Measurements from ENCODE around the gene RARG. TPM values are rescaled to one million over a fixed set of nuclear protein-coding genes. Genes with fewer than 3 reads are reported as not detected.
A peak's percentile ranks its signal among the peaks of the same experiment; 100 is the strongest.
"Not testable (repeated sequence)": the region's sequence is repeated elsewhere in the genome, so short reads cannot be mapped to it uniquely, and the experiment has no call there.

The RARG gene
- total RNA-seq, 2 donors from 2014 or later: 9.2 to 11.7 TPM

DNA sequence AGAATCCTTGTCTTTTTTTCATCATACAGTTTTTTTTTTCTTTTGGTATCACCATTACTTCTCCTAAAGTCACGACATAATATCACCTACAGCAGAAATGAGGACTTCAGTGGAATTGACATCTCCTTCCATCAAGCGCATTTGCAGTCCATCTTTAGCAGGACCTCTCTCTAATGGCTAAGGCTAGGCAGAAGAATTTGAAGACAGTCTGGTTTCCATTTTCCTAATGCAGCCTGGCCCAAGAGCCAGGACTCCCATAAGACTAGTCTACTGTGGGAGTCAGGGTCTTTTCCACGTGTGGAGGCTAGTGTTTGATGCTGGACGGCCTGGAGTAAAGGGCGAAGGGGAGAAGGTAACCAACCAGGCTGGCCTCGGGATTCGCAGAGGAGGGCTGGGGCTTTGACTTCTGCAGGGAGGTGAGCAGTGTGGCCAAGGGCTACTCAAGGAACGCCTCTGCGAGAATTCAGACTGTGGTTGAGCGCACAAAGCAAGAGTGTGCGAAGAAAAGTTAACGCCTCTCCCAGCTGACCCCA, 52.3 kb downstream of the RARG start:
- WGBS, 2 donors: 15% methylated on average over 12 of the region's 12 CpGs
- ATAC-seq: peak; percentile 17

DNA sequence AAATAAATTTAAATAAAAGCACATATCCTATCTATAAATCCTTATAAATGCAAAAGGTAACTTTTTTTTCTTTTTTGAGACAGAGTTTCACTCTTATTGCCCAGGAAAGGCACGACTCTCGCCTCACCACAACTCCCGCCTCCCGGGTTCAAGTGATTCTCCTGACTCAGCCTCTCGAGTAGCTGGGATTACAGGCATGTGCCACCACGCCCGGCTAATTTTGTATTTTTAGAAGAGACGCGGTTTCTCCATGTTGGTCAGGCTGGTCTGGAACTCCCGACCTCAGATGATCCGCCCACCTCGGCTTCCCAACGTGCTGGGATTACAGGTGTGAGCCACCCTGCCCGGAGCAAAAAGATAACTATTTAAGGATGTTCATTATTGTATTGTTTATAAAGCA, 53.2 kb downstream of the RARG start:
- H3K4me1 ChIP-seq: peaks cover 40% of the 10 kb centered on the region
- H3K27ac ChIP-seq; DNase-seq; H3K9me3 ChIP-seq; ATAC-seq; H3K27me3 ChIP-seq; intact Hi-C loops (cut with DNase I); H3K36me3 ChIP-seq (replicated peaks in 1 of 2; ENCODE audit: insufficient read depth in 1 of 2, low read depth in 2 of 2); H3K4me3 ChIP-seq: not testable (repeated sequence)
- 93 to 97% methylated on average over 14 of the region's 14 CpGs for WGBS, 2 donors

More for the DNA sequence above, 52.3 kb downstream of the RARG start:
- no peaks in the 10 kb centered on the region for H3K27me3 ChIP-seq
- TF ChIP-seq POLR2A (IDR thresholded peaks at IDR 0.05): no peak
- TF ChIP-seq, protein P1, sequence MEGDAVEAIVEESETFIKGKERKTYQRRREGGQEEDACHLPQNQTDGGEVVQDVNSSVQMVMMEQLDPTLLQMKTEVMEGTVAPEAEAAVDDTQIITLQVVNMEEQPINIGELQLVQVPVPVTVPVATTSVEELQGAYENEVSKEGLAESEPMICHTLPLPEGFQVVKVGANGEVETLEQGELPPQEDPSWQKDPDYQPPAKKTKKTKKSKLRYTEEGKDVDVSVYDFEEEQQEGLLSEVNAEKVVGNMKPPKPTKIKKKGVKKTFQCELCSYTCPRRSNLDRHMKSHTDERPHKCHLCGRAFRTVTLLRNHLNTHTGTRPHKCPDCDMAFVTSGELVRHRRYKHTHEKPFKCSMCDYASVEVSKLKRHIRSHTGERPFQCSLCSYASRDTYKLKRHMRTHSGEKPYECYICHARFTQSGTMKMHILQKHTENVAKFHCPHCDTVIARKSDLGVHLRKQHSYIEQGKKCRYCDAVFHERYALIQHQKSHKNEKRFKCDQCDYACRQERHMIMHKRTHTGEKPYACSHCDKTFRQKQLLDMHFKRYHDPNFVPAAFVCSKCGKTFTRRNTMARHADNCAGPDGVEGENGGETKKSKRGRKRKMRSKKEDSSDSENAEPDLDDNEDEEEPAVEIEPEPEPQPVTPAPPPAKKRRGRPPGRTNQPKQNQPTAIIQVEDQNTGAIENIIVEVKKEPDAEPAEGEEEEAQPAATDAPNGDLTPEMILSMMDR (IDR thresholded peaks at IDR 0.05): no peak
- H3K4me1 ChIP-seq: peaks cover 47% of the 10 kb centered on the region
- H3K36me3 ChIP-seq (replicated peaks in 1 of 2; ENCODE audit: insufficient read depth in 1 of 2, low read depth in 2 of 2): peaks cover 0 to 10% of the 10 kb centered on the region in 2 donors
- peak in 2 of 4 donors; percentile 31 to 46 for DNase-seq
- no peaks in the 10 kb centered on the region for H3K9me3 ChIP-seq
- intact Hi-C loops (cut with DNase I): no loop called here
- peak overlapping the region; percentile 91 to 98 (median 96) for H3K27ac ChIP-seq
- peak overlapping the region; percentile 21 to 82 for H3K4me3 ChIP-seq

DNA sequence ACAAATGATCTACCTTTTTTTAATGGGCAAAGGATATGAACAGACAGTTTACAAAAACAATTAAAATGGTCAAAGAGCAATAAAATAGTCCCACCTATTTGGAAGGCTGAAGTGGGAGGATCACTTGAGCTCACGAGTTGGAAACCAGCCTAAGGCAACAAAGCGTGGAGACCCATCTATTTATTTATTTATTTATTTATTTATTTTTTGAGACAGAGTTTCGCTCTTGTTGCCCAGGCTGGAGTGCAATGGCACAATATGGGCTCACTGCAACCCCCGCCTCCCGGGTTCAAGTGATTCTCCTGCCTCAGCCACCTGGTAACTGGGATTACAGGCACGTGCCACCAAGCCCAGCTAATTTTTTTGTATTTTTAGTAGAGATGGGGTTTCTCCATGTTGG, 54.6 kb downstream of the RARG start:
- ATAC-seq; H3K27me3 ChIP-seq; H3K9me3 ChIP-seq; DNase-seq; H3K4me3 ChIP-seq; H3K36me3 ChIP-seq (replicated peaks in 1 of 2; ENCODE audit: insufficient read depth in 1 of 2, low read depth in 2 of 2); H3K27ac ChIP-seq; intact Hi-C loops (cut with DNase I): not testable (repeated sequence)
- H3K4me1 ChIP-seq: peaks cover 26% of the 10 kb centered on the region
- 96 to 97% methylated on average over 6 of the region's 6 CpGs for WGBS, 2 donors

DNA sequence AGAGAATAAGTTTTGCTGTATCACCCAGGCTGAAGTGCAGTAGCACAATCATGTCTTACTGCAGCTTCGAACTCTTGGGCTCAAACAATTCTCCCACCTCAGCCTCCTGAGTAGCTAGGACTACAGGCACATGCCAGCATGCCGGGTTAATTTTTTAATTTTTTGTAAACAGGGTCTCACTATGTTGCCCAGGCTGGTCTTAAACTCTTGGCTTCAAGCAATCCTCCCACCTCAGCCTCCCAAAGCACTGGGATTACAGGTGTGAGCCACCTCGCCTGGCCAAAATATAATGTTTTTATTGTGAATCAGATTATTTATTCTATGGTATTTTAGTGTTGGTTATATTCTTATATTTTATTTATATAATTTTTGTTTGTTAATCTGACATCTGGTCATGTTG, 55.3 kb downstream of the RARG start:
- Histone ChIP-seq H3K36me3 (replicated peaks in 1 of 2; ENCODE audit: insufficient read depth in 1 of 2, low read depth in 2 of 2) (no peaks in the 10 kb centered on the region), H3K9me3 (no peaks in the 10 kb centered on the region), H3K4me3 (no peak overlapping the region), H3K27me3 (no peaks in the 10 kb centered on the region), H3K27ac (no peak overlapping the region), H3K4me1 (peaks cover 19% of the 10 kb centered on the region)
- ATAC-seq (no peak), DNase-seq (no peak)
- WGBS, 2 donors: 89 to 95% methylated on average over 3 of the region's 3 CpGs
- intact Hi-C loops (cut with DNase I): no loop called here
- TF ChIP-seq, protein P1 (IDR thresholded peaks at IDR 0.05): no peak
- TF ChIP-seq POLR2A (IDR thresholded peaks at IDR 0.05): no peak

DNA sequence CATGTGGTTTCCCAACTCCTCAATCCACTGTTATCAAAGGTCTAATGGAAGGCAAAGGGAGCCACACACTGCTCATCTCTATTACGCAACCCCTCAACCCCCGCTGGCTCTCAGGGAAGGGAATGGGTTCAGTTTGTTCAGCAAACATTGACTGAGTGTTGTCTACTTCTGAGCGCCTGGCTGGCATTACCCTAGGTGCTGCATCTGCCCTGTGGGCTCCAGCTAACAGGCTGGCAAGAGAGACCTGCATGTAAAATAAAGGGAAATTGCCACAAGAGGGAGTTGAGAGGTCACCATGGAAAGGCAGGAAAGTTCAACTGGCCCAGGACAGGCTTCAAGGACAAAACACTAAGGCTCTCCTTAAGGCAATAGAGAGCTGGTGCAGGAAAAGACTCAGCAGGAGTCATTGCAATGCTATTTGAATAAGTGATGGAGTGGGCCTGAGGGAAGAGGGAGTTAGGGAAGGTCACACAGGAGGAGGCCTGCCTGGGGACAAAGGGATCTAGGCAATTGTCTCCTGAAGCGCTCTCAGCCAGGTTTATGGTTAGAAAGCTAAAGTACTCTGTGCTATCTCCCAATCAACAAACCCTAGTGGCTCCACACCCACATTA, 57.0 kb downstream of the RARG start:
- intact Hi-C loops (cut with DNase I): no loop called here
- no peaks in the 10 kb centered on the region for H3K9me3 ChIP-seq
- H3K4me1 ChIP-seq: peaks cover 12% of the 10 kb centered on the region
- no peaks in the 10 kb centered on the region for H3K27me3 ChIP-seq
- peaks cover 0 to under 1% of the 10 kb centered on the region in 2 donors for H3K36me3 ChIP-seq (replicated peaks in 1 of 2; ENCODE audit: insufficient read depth in 1 of 2, low read depth in 2 of 2)
- H3K27ac ChIP-seq: peak overlapping the region in 1 of 4 donors; percentile 12
- DNase-seq (peak in 3 of 4 donors; percentile 37 to 51 (median 43)), ATAC-seq (peak; percentile 36)
- TF ChIP-seq, protein P1 (IDR thresholded peaks at IDR 0.05): peak in 4 of 7 experiments; percentile 31 to 55 (median 42)
- no peak for TF ChIP-seq POLR2A (IDR thresholded peaks at IDR 0.05)
- H3K4me3 ChIP-seq: no peak overlapping the region
- 52 to 59% methylated on average over 4 of the region's 4 CpGs for WGBS, 2 donors
